Anterior cingulate cortex (tissue), 58 donors: ENCODE results near the gene ETV3.

Experiments used
- DNase-seq, 58 donors: peaks; one replicate each; lab custom pipeline; 2025; lab: John Stamatoyannopoulos, UW

ETV3 gene

GRCh38 chr1:157142201-157142600 is 4.0 kb upstream of the ETV3 start:
- DNase-seq = no peak

- no peak for DNase-seq
Measured at GRCh38 chr1:157141212-157141855, 3.1 kb upstream of the ETV3 start.

- no peak for DNase-seq
Measured at GRCh38 chr1:157140063-157140588, 1.9 kb upstream of the ETV3 start.

GRCh38 chr1:157139052-157139715 is 989 bp upstream of the ETV3 start:
- peak in 1 of 58 donors; percentile 52 for DNase-seq

GRCh38 chr1:157137408-157138219 is 581 bp downstream of the ETV3 start:
- DNase-seq = no peak

GRCh38 chr1:157137046-157137407 is 1.2 kb downstream of the ETV3 start:
- DNase-seq = no peak

- DNase-seq = no peak
Measured at GRCh38 chr1:157136133-157136532, 2.1 kb downstream of the ETV3 start.

GRCh38 chr1:157135646-157136045 is 2.5 kb downstream of the ETV3 start:
- no peak for DNase-seq

- DNase-seq = peak in 3 of 58 donors; percentile 11 to 33 (median 32)
Measured at GRCh38 chr1:157135070-157135469, 3.1 kb downstream of the ETV3 start.

- no peak for DNase-seq
Measured at GRCh38 chr1:157134442-157134841, 3.8 kb downstream of the ETV3 start.

- DNase-seq = no peak
Measured at GRCh38 chr1:157133426-157133825, 4.8 kb downstream of the ETV3 start.

GRCh38 chr1:157132616-157133167 is 5.5 kb downstream of the ETV3 start:
- DNase-seq = no peak

- no peak for DNase-seq
Measured at GRCh38 chr1:157132111-157132510, 6.1 kb downstream of the ETV3 start.

GRCh38 chr1:157131281-157131680 is 6.9 kb downstream of the ETV3 start:
- DNase-seq = no peak

GRCh38 chr1:157124855-157125254 is 13.3 kb downstream of the ETV3 start:
- no peak for DNase-seq

GRCh38 chr1:157119448-157119847 is 18.7 kb downstream of the ETV3 start:
- peak in 4 of 58 donors; percentile 10 to 25 (median 16) for DNase-seq

GRCh38 chr1:157119008-157119407 is 19.2 kb downstream of the ETV3 start:
- DNase-seq = no peak

- no peak for DNase-seq
Measured at GRCh38 chr1:157117527-157118057, 20.6 kb downstream of the ETV3 start.

- DNase-seq = no peak
Measured at GRCh38 chr1:157116737-157117103, 21.5 kb downstream of the ETV3 start.

GRCh38 chr1:157115851-157116736 is 22.1 kb downstream of the ETV3 start:
- DNase-seq = no peak
